Measurements from ENCODE around the gene SIPA1L3.

The SIPA1L3 gene

DNA sequence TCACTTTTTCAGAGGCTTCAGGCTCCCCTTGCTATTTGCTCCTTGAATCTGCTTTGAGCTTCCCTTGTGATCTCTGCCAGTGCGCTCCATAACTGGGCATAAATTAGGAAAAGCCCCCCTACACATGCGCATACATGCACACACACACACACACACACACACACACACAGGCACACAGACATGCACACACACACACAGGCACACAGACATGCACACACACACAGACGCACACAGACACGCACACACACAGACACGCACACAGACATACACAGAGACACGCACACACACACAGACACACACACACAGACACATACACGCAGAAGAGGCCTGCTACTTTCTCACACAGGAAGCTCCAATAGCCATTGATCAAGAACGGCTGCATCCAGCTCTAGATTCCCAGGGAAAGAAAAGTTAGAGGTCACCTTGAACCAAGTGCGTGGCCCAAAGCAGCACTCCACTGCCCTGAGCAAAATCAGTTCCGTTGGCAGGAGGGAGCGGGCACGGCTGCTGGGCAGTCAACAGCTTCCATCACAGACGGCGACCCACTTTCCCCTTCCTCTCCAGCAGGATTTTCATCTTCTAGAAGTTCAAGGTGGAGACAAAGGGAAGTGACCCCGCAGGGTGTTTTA is 171.4 kb downstream of the SIPA1L3 start:
- Histone ChIP-seq H3K4me3 (ENCODE audit: insufficient read depth, low read depth, low read length) (no peak overlapping the region), H3K9me3 (ENCODE audit: control insufficient read depth, low read length) (no peaks in the 10 kb centered on the region), H3K4me1 (ENCODE audit: control insufficient read depth, insufficient read depth, low read length) (peaks cover 2% of the 10 kb centered on the region), H3K36me3 (ENCODE audit: control insufficient read depth, insufficient read depth, low read length) (no peaks in the 10 kb centered on the region), H3K27me3 (ENCODE audit: control insufficient read depth, insufficient read depth, low read length, poor library complexity, severe bottlenecking) (no peaks in the 10 kb centered on the region), H3K27ac (ENCODE audit: insufficient read depth, low read depth, low read length, poor library complexity, severe bottlenecking) (no peak overlapping the region)
- WGBS, 2 experiments = 94 to 96% methylated on average over 15 of the region's 15 CpGs

DNA sequence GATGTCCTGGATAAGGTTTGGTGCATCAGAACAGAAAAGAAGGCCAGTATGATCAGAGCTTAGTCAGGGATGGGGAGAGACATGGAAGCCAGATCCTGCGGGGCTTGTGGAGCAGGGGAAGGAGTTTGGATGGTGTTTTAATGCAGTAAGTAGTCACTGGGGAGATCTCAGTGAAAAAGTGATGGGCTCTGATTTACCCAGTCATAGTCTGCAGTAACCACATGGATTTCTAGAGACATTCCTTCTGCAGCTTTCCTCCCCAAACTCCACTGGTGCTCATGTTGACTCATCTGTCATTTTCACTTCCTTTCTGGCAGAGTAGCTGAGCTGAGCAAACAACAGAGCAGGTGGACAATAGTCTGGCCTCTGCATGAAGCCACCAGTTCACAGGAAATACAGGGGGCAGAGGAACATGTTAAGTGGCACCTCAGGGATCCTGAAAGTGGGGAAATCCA is 172.9 kb downstream of the SIPA1L3 start:
- no peak overlapping the region for H3K27ac ChIP-seq (ENCODE audit: insufficient read depth, low read depth, low read length, poor library complexity, severe bottlenecking)
- no peaks in the 10 kb centered on the region for H3K27me3 ChIP-seq (ENCODE audit: control insufficient read depth, insufficient read depth, low read length, poor library complexity, severe bottlenecking)
- WGBS, 2 experiments = 92 to 93% methylated on average over 1 of the region's 1 CpG
- no peaks in the 10 kb centered on the region for H3K36me3 ChIP-seq (ENCODE audit: control insufficient read depth, insufficient read depth, low read length)
- H3K4me1 ChIP-seq (ENCODE audit: control insufficient read depth, insufficient read depth, low read length) = no peaks in the 10 kb centered on the region
- H3K9me3 ChIP-seq (ENCODE audit: control insufficient read depth, low read length) = no peaks in the 10 kb centered on the region
- no peak overlapping the region for H3K4me3 ChIP-seq (ENCODE audit: insufficient read depth, low read depth, low read length)

DNA sequence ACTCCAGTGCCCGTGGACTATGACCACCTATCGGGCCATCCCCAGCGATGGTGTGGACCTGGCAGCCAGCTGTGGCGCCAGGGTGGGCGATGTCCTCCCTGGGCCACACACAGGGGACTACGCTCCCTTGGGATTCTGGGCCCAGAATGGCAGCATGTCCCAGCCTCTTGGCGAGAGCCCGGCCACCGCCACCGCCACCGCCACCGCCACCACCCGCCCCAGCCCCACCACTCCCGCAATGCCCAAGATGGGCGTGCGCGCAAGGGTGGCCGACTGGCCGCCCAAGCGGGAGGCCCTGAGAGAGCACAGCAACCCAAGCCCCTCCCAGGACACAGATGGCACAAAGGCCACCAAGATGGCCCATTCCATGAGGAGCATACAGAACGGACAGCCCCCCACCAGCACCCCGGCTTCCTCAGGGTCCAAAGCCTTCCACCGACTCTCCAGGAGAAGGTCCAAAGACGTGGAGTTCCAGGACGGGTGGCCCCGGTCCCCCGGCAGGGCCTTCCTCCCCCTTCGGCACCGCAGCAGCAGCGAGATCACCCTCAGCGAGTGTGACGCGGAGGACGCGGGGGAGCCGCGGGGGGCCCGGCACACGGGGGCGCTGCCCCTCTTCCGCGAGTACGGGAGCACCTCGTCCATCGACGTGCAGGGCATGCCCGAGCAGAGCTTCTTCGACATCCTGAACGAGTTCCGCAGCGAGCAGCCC is 174.7 kb downstream of the SIPA1L3 start:
- H3K27ac ChIP-seq (ENCODE audit: insufficient read depth, low read depth, low read length, poor library complexity, severe bottlenecking) = no peak overlapping the region
- no peaks in the 10 kb centered on the region for H3K9me3 ChIP-seq (ENCODE audit: control insufficient read depth, low read length)
- no peak overlapping the region for H3K4me3 ChIP-seq (ENCODE audit: insufficient read depth, low read depth, low read length)
- H3K36me3 ChIP-seq (ENCODE audit: control insufficient read depth, insufficient read depth, low read length) = no peaks in the 10 kb centered on the region
- no peaks in the 10 kb centered on the region for H3K4me1 ChIP-seq (ENCODE audit: control insufficient read depth, insufficient read depth, low read length)
- H3K27me3 ChIP-seq (ENCODE audit: control insufficient read depth, insufficient read depth, low read length, poor library complexity, severe bottlenecking) = no peaks in the 10 kb centered on the region
- WGBS, 2 experiments = 96 to 97% methylated on average over 51 of the region's 51 CpGs

DNA sequence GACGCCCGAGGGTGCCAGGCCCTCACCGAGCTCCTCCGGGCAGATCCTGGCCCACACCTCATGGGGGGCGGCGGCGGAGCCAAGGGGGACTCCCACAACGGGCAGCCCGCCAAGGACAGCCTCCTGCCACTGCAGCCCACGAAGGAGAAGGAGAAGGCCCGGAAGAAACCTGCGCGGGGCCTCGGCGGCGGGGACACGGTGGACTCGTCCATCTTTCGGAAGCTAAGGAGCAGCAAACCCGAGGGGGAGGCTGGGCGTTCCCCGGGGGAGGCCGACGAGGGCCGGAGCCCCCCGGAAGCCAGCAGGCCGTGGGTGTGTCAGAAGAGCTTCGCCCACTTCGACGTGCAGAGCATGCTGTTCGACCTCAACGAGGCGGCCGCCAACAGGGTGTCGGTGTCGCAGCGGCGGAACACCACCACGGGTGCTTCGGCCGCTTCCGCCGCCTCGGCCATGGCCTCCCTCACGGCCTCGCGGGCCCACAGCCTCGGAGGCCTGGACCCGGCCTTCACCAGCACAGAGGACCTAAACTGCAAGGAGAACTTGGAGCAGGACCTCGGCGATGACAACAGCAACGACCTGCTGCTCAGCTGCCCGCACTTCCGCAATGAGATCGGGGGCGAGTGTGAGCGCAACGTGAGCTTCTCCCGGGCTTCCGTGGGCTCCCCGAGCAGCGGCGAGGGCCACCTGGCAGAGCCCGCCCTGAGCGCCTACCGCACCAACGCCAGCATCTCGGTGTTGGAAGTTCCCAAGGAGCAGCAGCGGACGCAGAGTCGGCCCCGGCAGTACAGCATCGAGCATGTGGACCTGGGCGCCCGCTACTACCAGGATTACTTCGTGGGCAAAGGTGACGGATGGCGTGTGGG is 175.5 kb downstream of the SIPA1L3 start:
- 96 to 97% methylated on average over 78 of the region's 78 CpGs for WGBS, 2 experiments
- H3K9me3 ChIP-seq (ENCODE audit: control insufficient read depth, low read length) = no peaks in the 10 kb centered on the region
- no peaks in the 10 kb centered on the region for H3K27me3 ChIP-seq (ENCODE audit: control insufficient read depth, insufficient read depth, low read length, poor library complexity, severe bottlenecking)

DNA sequence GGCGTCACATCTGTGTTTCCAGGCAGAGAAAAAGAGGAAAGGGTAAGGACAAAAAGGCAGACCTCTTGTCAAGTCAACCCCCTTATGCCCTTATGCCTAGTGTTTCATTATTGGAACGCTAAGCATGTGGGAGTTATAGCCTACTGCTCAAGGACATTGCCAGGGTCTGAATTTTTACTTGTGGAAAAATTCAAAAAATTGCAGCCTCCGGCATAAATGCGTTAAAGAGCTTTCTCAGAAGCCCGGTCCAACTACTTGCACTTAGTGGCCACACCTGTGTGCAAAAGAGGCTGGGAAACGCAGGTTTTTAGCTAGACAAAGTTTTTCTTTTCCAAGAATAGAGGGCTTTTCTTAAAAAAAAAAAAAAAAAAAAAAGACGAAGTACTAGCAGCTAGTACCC is 177.2 kb downstream of the SIPA1L3 start:
- H3K27me3 ChIP-seq (ENCODE audit: control insufficient read depth, insufficient read depth, low read length, poor library complexity, severe bottlenecking) = no peaks in the 10 kb centered on the region
- H3K9me3 ChIP-seq (ENCODE audit: control insufficient read depth, low read length) = no peaks in the 10 kb centered on the region

More for the DNA sequence above, 175.5 kb downstream of the SIPA1L3 start:
- no peak overlapping the region for H3K4me3 ChIP-seq (ENCODE audit: insufficient read depth, low read depth, low read length)
- no peaks in the 10 kb centered on the region for H3K36me3 ChIP-seq (ENCODE audit: control insufficient read depth, insufficient read depth, low read length)
- no peaks in the 10 kb centered on the region for H3K4me1 ChIP-seq (ENCODE audit: control insufficient read depth, insufficient read depth, low read length)
- H3K27ac ChIP-seq (ENCODE audit: insufficient read depth, low read depth, low read length, poor library complexity, severe bottlenecking) = no peak overlapping the region

DNA sequence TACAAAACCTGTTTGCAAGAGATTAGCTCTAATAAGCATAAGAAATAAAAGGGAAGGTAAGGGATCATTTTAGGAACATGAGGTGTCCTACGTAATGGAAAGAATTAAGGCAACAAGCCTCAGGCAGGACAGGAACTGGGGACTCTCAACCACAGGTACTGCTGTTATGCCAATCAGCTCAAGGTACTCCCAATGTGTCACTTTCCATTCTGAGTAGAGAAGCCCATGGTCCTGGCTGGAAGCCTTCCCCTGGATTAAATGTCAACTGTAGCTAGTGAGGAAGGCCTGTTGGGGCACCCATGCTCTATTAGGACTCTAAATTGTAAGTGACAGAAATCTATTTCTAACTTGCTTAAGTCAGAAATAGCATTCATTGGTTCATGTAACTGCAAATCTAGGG is 182.4 kb downstream of the SIPA1L3 start:
- 92 to 100% methylated on average over 1 of the region's 1 CpG for WGBS, 2 experiments
- Histone ChIP-seq H3K4me3 (ENCODE audit: insufficient read depth, low read depth, low read length) (no peak overlapping the region), H3K36me3 (ENCODE audit: control insufficient read depth, insufficient read depth, low read length) (peaks cover 4% of the 10 kb centered on the region), H3K27ac (ENCODE audit: insufficient read depth, low read depth, low read length, poor library complexity, severe bottlenecking) (no peak overlapping the region), H3K4me1 (ENCODE audit: control insufficient read depth, insufficient read depth, low read length) (no peaks in the 10 kb centered on the region), H3K9me3 (ENCODE audit: control insufficient read depth, low read length) (no peaks in the 10 kb centered on the region), H3K27me3 (ENCODE audit: control insufficient read depth, insufficient read depth, low read length, poor library complexity, severe bottlenecking) (no peaks in the 10 kb centered on the region)

More for the DNA sequence above, 177.2 kb downstream of the SIPA1L3 start:
- Histone ChIP-seq H3K27ac (ENCODE audit: insufficient read depth, low read depth, low read length, poor library complexity, severe bottlenecking) (no peak overlapping the region), H3K4me3 (ENCODE audit: insufficient read depth, low read depth, low read length) (no peak overlapping the region), H3K4me1 (ENCODE audit: control insufficient read depth, insufficient read depth, low read length) (no peaks in the 10 kb centered on the region), H3K36me3 (ENCODE audit: control insufficient read depth, insufficient read depth, low read length) (peaks cover 4% of the 10 kb centered on the region)
- 95 to 97% methylated on average over 6 of the region's 7 CpGs for WGBS, 2 experiments

DNA sequence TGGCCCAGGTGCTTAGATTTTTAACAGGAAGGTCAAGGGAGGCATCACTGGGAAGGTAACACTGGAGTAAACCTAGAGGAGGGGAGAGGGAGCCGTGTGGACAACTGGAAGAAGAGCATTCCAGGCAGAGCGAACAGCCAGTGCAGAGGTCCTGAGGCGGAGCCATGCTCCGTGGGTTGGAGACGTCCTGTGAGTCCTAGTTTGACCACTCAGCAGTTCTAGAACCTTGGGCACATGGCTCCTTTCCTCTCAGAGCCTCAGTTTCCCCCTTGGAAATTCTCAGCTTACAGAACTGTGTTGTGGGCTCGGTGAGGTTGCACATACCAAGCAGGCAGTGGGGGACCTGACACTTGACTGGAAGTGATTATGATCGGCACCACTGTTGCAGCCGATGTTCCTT is 186.1 kb downstream of the SIPA1L3 start:
- Histone ChIP-seq H3K36me3 (ENCODE audit: control insufficient read depth, insufficient read depth, low read length) (peaks cover 4% of the 10 kb centered on the region), H3K9me3 (ENCODE audit: control insufficient read depth, low read length) (no peaks in the 10 kb centered on the region), H3K27me3 (ENCODE audit: control insufficient read depth, insufficient read depth, low read length, poor library complexity, severe bottlenecking) (no peaks in the 10 kb centered on the region), H3K4me3 (ENCODE audit: insufficient read depth, low read depth, low read length) (no peak overlapping the region), H3K4me1 (ENCODE audit: control insufficient read depth, insufficient read depth, low read length) (no peaks in the 10 kb centered on the region), H3K27ac (ENCODE audit: insufficient read depth, low read depth, low read length, poor library complexity, severe bottlenecking) (no peak overlapping the region)
- 89 to 92% methylated on average over 8 of the region's 8 CpGs for WGBS, 2 experiments

DNA sequence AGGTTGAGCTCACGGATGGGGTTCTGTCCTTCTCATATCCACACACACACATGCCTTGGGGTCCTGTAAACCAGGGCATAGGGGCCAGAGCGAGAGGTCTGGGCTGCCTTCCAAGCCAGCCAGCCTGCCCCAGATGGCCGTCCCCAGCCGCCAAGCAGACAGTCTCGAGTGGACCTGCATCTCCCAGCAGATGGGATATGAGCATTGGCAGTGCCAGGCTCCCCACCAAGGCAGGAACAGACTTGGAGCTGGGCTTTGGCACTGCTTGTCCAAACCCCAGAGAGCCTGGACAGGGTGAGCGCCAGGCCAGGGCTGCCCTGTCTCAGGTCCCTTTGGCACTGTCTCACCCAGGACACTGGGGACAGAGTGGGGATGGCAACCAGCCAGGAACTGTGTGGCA is 186.6 kb downstream of the SIPA1L3 start:
- 95 to 96% methylated on average over 6 of the region's 6 CpGs for whole genome bisulfite sequencing, 2 experiments
- Histone ChIP-seq H3K27ac (ENCODE audit: insufficient read depth, low read depth, low read length, poor library complexity, severe bottlenecking) (no peak overlapping the region), H3K36me3 (ENCODE audit: control insufficient read depth, insufficient read depth, low read length) (peaks cover 2% of the 10 kb centered on the region), H3K27me3 (ENCODE audit: control insufficient read depth, insufficient read depth, low read length, poor library complexity, severe bottlenecking) (no peaks in the 10 kb centered on the region), H3K4me1 (ENCODE audit: control insufficient read depth, insufficient read depth, low read length) (no peaks in the 10 kb centered on the region), H3K9me3 (ENCODE audit: control insufficient read depth, low read length) (no peaks in the 10 kb centered on the region), H3K4me3 (ENCODE audit: insufficient read depth, low read depth, low read length) (no peak overlapping the region)

DNA sequence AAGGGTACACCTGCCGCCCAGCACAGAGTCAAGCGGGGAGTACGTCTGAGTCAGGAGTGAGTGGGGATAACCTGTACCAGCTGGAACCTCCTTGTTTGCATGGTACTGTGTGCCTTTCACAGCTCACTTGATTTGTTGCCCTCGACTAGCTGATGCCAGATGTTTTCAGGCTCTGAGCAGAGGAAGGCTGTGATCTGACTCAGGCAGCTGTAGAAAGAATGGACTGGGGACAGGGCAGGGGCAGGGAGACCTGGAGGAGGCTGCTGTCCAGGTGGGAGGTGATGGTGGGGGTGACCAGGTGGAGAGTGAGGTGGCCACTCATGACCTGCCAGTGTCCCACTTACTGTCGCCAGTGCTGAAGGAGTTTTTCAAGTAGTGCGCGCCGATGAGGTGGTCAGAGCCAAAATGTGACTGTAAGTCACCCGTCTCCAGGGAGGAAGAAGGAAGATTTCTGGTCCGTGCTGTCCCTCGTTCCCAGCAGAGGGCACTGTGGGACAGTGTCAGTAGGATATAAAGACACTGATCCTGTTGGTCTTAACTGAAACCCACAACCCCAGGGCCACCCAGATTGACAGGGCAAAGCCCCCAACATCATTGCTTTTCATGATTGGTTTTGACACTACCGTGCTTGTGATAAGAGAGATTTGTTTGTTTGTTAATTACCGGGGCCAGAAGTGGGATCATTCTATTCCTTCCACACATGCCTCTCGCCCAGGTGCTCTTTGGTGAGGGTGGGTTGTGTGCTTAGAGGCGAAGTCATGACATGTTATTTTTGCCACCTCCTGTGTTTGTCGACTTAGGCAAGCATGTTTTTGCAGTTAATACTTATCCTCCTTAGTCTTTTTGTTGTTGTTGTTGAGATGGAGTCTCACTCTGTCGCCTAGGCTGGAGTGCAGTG is 188.7 kb downstream of the SIPA1L3 start:
- H3K27ac ChIP-seq (ENCODE audit: insufficient read depth, low read depth, low read length, poor library complexity, severe bottlenecking) = peak overlapping the region; percentile 0
- no peak overlapping the region for H3K4me3 ChIP-seq (ENCODE audit: insufficient read depth, low read depth, low read length)
- H3K27me3 ChIP-seq (ENCODE audit: control insufficient read depth, insufficient read depth, low read length, poor library complexity, severe bottlenecking) = no peaks in the 10 kb centered on the region
- no peaks in the 10 kb centered on the region for H3K4me1 ChIP-seq (ENCODE audit: control insufficient read depth, insufficient read depth, low read length)
- H3K9me3 ChIP-seq (ENCODE audit: control insufficient read depth, low read length) = no peaks in the 10 kb centered on the region
- H3K36me3 ChIP-seq (ENCODE audit: control insufficient read depth, insufficient read depth, low read length) = peaks cover 11% of the 10 kb centered on the region
- 65 to 66% methylated on average over 17 of the region's 17 CpGs for WGBS, 2 experiments
